HEK293 (cell line): ENCODE results near the gene FAM229B.

ENCODE experiments used
- CTCF ChIA-PET: fragments of 350-600 bp; formaldehyde crosslinking; extraction: SDS; loops from one replicate; lab custom pipeline; 2021; ENCODE audit warnings: antibody characterized with exemption; lab: Yijun Ruan, JAX
- POLR2A ChIA-PET: fragments of 300-600 bp; formaldehyde crosslinking; extraction: SDS; loops from one replicate; lab custom pipeline; 2020; ENCODE audit warnings: antibody characterized with exemption, inconsistent platforms; lab: Yijun Ruan, JAX
- H3K27ac ChIP-seq: fragments of 200-500 bp; sonication (Bioruptor generic); 2 replicates; pipeline ENCODE4 v1.5.1; 2014; ENCODE audit warnings: low read depth, low read length, control low read depth, inconsistent platforms; ENCODE audit errors: extremely low read depth
- H3K36me3 ChIP-seq, 2 experiments: fragments of 200-500 bp in 1 of 2; sonication (Bioruptor generic) in 1 of 2; 1 replicate in 1 of 2; 2 replicates in 1 of 2; pipeline ENCODE4 v1.5.1; 2014 to 2017; ENCODE audit warnings: inconsistent platforms in 2 of 2, low read length in 2 of 2; ENCODE audit not compliant: control insufficient read depth in 2 of 2, insufficient read depth in 1 of 2
- H3K4me1 ChIP-seq: fragments of 200-500 bp; sonication (Bioruptor generic); 2 replicates; pipeline ENCODE4 v1.5.1; 2014; ENCODE audit warnings: mild to moderate bottlenecking, low read length, inconsistent platforms; ENCODE audit not compliant: control insufficient read depth, insufficient read depth
- H3K4me3 ChIP-seq: 2 replicates; pipeline ENCODE4 v1.5.1; 2011; ENCODE audit warnings: low read depth, mild to moderate bottlenecking, control low read depth, low read length, moderate library complexity
- H3K9me3 ChIP-seq: fragments of 200-500 bp; sonication (Bioruptor generic); 2 replicates; pipeline ENCODE4 v1.5.1; 2014; ENCODE audit warnings: low read depth, low read length, inconsistent platforms; ENCODE audit not compliant: control insufficient read depth, insufficient read depth
- ATF2 ChIP-seq: fragments of 450-650 bp; formaldehyde crosslinking; IDR thresholded peaks from 2 replicates; pipeline ENCODE4 v1.5.1; 2016; ENCODE audit warnings: missing biosample characterization, missing genetic modification characterization, low read depth
- RBAK ChIP-seq: fragments of 450-650 bp; formaldehyde crosslinking; IDR thresholded peaks from 2 replicates; pipeline ENCODE4 v1.5.1; 2016; ENCODE audit warnings: missing biosample characterization, missing genetic modification characterization
- ZBTB21 ChIP-seq: fragments of 450-650 bp; formaldehyde crosslinking; IDR thresholded peaks from 2 replicates; pipeline ENCODE4 v1.5.1; 2017; ENCODE audit warnings: missing biosample characterization, missing genetic modification characterization
- ZBTB44 ChIP-seq: fragments of 450-650 bp; IDR thresholded peaks from 2 replicates; pipeline ENCODE4 v1.5.1; 2018; ENCODE audit warnings: missing biosample characterization, mild to moderate bottlenecking, missing genetic modification characterization
- ZNF133 ChIP-seq: fragments of 450-650 bp; formaldehyde crosslinking; IDR thresholded peaks from 2 replicates; pipeline ENCODE4 v1.5.1; 2016; ENCODE audit warnings: missing biosample characterization, missing genetic modification characterization
- ZNF148 ChIP-seq: fragments of 450-650 bp; formaldehyde crosslinking; IDR thresholded peaks from 2 replicates; pipeline ENCODE4 v1.5.0; 2017; ENCODE audit warnings: missing biosample characterization, missing genetic modification characterization, borderline replicate concordance
- ZNF211 ChIP-seq: fragments of 450-650 bp; formaldehyde crosslinking; IDR thresholded peaks from 2 replicates; pipeline ENCODE4 v1.5.1; 2016; ENCODE audit warnings: low read depth, missing biosample characterization, missing genetic modification characterization
- ZNF362 ChIP-seq: fragments of 450-650 bp; formaldehyde crosslinking; IDR thresholded peaks from 2 replicates; pipeline ENCODE4 v1.5.1; 2016; ENCODE audit warnings: missing biosample characterization, missing genetic modification characterization
- ZNF391 ChIP-seq: fragments of 450-650 bp; formaldehyde crosslinking; IDR thresholded peaks from 2 replicates; pipeline ENCODE4 v1.5.1; 2016; ENCODE audit warnings: low read depth, missing biosample characterization, missing genetic modification characterization, borderline replicate concordance
- ZNF426 ChIP-seq: fragments of 450-650 bp; formaldehyde crosslinking; IDR thresholded peaks from 2 replicates; pipeline ENCODE4 v1.5.1; 2017; ENCODE audit warnings: missing biosample characterization, missing genetic modification characterization, mild to moderate bottlenecking, inconsistent platforms, moderate library complexity
- ZNF549 ChIP-seq: fragments of 450-650 bp; IDR thresholded peaks from 2 replicates; pipeline ENCODE4 v1.5.1; 2018; ENCODE audit warnings: missing biosample characterization, missing genetic modification characterization, mild to moderate bottlenecking, inconsistent platforms, moderate library complexity
- ZNF654 ChIP-seq: fragments of 450-650 bp; formaldehyde crosslinking; IDR thresholded peaks from 2 replicates; pipeline ENCODE4 v1.5.1; 2016; ENCODE audit warnings: low read depth, missing biosample characterization, missing genetic modification characterization
- ZSCAN4 ChIP-seq: fragments of 450-650 bp; formaldehyde crosslinking; IDR thresholded peaks from 2 replicates; pipeline ENCODE4 v1.5.1; 2017; ENCODE audit warnings: missing biosample characterization, missing genetic modification characterization

The FAM229B gene

GRCh38 chr6:112117554-112117953 is 30.2 kb downstream of the FAM229B start:
- H3K36me3 ChIP-seq: peaks cover 0 to 4% of the 10 kb centered on the region in 2 experiments; a peak in 1 of 3 replicates
- POLR2A ChIA-PET: no interaction called here

More at GRCh38 chr6:112117554-112117953, 30.2 kb downstream of the FAM229B start:
- no peaks in the 10 kb centered on the region for H3K4me1 ChIP-seq
- CTCF ChIA-PET: interaction anchor here (0.5 kb wide), 1 partner anchor 84 kb away, joined by 4 read pairs; no protein-coding TSS in a partner anchor
- TF ChIP-seq ZNF148 (tag by site-specific recombination) (no peak), ZNF549 (tag by site-specific recombination) (no peak), ZNF133 (tag by site-specific recombination) (no peak), ZBTB21 (no peak), ZNF391 (tag by site-specific recombination) (no peak), ZNF654 (tag by site-specific recombination) (no peak), ZNF426 (tag by site-specific recombination) (no peak), ATF2 (tag by site-specific recombination) (no peak), ZNF211 (tag by site-specific recombination) (no peak), ZBTB44 (tag by site-specific recombination) (no peak), ZSCAN4 (no peak), ZNF362 (no peak), RBAK (tag by site-specific recombination) (no peak)
- H3K27ac ChIP-seq: no peak overlapping the region
- no peak overlapping the region for H3K4me3 ChIP-seq
- H3K9me3 ChIP-seq: no peaks in the 10 kb centered on the region
